ENCODE measurements around the gene DSTN.

DSTN gene

DNA sequence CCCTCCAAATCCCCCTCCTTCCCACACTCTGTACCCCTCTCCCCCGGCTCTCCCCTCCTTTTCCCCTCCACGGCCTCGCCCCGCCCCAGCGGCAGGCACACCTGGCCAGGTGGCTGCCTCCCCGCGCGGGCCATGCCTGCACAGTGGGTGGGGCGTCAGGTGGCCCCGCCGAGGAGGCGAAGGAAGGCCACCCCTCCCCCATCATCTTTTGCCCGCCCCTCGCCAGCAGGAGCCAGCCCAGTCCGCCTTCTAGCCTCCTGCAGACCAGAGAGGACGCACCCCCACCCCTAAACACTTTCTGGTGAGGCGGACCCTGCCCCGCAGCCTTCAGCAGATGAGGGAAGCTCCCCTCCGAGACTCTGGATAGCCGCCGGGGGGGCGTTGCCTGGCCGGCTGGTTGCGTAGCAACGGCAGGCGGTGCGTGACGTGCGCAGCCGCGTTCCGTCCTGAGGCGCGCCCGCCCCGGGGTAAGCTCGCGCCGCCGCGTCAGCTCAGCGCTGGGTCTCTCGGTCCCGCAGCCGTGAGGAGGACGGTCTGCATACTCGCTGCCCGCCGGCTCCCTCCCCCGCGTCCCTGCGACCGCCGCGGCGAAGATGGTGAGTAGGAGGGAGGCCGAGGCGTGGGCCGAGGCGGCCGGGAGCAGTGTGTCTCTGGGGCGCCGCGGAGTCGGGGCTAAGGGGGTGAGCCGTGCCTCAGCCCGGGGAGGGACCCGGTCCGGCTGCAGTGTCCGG, at the start of gene DSTN:
Gene DSTN (plus strand): TSS at position 460 of the 731 bp plus-strand sequence. CDS start 134 bp downstream, at position 594.
- TF ChIP-seq ZFP3 (CRISPR knock-in tag; IDR thresholded peaks at IDR 0.05): peak; percentile 55; the same call in 1 of the 2 replicates
- no peak for TF ChIP-seq ZFP30 (CRISPR knock-in tag; IDR thresholded peaks at IDR 0.05)
- peak; percentile 83 for ATAC-seq

DNA sequence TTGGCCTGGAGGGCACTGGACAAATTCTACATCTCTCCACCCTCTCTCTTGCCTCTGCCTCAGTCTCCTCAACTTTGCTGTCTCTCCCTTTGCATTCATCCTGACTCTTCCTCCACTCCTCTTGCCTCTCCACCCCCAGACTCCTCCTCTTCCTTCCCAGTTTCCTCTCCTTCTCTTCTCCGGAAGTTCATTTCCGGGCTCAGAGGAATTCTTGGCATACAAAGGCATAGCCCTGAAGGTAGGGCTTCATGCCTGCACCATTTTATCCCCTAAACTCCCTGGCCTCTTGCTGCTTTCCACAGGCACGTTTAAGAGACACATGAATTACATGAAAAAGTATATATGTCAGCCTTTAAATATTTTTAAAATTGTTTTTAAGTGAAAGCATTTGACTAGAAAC, 49.3 kb upstream of the DSTN start:
- TF ChIP-seq SNAI2 (CRISPR knock-in tag; IDR thresholded peaks at IDR 0.05) (no peak), ZNF565 (CRISPR knock-in tag; conservative IDR thresholded peaks at IDR 0.05; ENCODE audit: low read depth) (no peak), ZFP3 (CRISPR knock-in tag; IDR thresholded peaks at IDR 0.05) (no peak), ESRRG (CRISPR knock-in tag; IDR thresholded peaks at IDR 0.05) (no peak), ZNF70 (CRISPR knock-in tag; IDR thresholded peaks at IDR 0.05) (no peak), BACH2 (CRISPR knock-in tag; IDR thresholded peaks at IDR 0.05; ENCODE audit: borderline replicate concordance) (no peak), CSDC2 (CRISPR knock-in tag; IDR thresholded peaks at IDR 0.05) (no peak), ZC3H10 (CRISPR knock-in tag; IDR thresholded peaks at IDR 0.05) (no peak), ISL1 (CRISPR knock-in tag; IDR thresholded peaks at IDR 0.05) (no peak), RARB (CRISPR knock-in tag; IDR thresholded peaks at IDR 0.05) (no peak), PPARA (CRISPR knock-in tag; IDR thresholded peaks at IDR 0.05; ENCODE audit: borderline replicate concordance) (no peak), ZNF8 (CRISPR knock-in tag; IDR thresholded peaks at IDR 0.05) (no peak), TCF4 (CRISPR knock-in tag; IDR thresholded peaks at IDR 0.05; ENCODE audit: borderline replicate concordance) (no peak), TOX (CRISPR knock-in tag; IDR thresholded peaks at IDR 0.05; ENCODE audit: borderline replicate concordance) (no peak), ARNTL (CRISPR knock-in tag; IDR thresholded peaks at IDR 0.05; ENCODE audit: borderline replicate concordance, low read depth) (no peak), GLIS3 (CRISPR knock-in tag; IDR thresholded peaks at IDR 0.05) (no peak)
- TF ChIP-seq, protein P1, sequence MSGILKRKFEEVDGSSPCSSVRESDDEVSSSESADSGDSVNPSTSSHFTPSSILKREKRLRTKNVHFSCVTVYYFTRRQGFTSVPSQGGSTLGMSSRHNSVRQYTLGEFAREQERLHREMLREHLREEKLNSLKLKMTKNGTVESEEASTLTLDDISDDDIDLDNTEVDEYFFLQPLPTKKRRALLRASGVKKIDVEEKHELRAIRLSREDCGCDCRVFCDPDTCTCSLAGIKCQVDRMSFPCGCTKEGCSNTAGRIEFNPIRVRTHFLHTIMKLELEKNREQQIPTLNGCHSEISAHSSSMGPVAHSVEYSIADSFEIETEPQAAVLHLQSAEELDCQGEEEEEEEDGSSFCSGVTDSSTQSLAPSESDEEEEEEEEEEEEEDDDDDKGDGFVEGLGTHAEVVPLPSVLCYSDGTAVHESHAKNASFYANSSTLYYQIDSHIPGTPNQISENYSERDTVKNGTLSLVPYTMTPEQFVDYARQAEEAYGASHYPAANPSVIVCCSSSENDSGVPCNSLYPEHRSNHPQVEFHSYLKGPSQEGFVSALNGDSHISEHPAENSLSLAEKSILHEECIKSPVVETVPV (CRISPR knock-in tag; IDR thresholded peaks at IDR 0.05): no peak
- TF ChIP-seq, protein P2, sequence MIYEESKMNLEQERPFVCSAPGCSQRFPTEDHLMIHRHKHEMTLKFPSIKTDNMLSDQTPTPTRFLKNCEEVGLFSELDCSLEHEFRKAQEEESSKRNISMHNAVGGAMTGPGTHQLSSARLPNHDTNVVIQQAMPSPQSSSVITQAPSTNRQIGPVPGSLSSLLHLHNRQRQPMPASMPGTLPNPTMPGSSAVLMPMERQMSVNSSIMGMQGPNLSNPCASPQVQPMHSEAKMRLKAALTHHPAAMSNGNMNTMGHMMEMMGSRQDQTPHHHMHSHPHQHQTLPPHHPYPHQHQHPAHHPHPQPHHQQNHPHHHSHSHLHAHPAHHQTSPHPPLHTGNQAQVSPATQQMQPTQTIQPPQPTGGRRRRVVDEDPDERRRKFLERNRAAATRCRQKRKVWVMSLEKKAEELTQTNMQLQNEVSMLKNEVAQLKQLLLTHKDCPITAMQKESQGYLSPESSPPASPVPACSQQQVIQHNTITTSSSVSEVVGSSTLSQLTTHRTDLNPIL (CRISPR knock-in tag; IDR thresholded peaks at IDR 0.05; ENCODE audit: low read depth): no peak
- ATAC-seq: no peak

DNA sequence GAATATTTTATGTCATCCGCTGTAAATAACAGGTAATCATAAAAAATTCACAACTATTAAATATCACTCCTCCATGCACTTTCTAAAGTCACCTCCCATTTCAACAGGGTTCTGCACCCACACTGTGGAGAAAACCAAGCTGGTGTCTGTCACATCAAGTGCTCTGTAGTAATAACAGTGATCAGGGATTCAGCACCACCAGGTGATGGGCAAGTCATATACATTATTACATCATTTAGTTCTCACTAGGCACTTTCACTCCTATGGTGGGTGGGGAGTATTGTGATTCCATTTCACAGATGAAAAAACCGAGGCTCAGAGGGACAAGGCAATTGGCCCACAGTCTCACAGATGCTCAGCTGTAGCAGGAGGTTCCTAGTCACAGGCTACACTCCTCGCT, 47.3 kb upstream of the DSTN start:
- TF ChIP-seq GLIS3 (CRISPR knock-in tag; IDR thresholded peaks at IDR 0.05): no peak
- no peak for TF ChIP-seq BACH2 (CRISPR knock-in tag; IDR thresholded peaks at IDR 0.05; ENCODE audit: borderline replicate concordance)
- TF ChIP-seq, protein P3, sequence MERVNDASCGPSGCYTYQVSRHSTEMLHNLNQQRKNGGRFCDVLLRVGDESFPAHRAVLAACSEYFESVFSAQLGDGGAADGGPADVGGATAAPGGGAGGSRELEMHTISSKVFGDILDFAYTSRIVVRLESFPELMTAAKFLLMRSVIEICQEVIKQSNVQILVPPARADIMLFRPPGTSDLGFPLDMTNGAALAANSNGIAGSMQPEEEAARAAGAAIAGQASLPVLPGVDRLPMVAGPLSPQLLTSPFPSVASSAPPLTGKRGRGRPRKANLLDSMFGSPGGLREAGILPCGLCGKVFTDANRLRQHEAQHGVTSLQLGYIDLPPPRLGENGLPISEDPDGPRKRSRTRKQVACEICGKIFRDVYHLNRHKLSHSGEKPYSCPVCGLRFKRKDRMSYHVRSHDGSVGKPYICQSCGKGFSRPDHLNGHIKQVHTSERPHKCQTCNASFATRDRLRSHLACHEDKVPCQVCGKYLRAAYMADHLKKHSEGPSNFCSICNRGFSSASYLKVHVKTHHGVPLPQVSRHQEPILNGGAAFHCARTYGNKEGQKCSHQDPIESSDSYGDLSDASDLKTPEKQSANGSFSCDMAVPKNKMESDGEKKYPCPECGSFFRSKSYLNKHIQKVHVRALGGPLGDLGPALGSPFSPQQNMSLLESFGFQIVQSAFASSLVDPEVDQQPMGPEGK (CRISPR knock-in tag; IDR thresholded peaks at IDR 0.05; ENCODE audit: borderline replicate concordance): no peak
- TF ChIP-seq RARB (CRISPR knock-in tag; IDR thresholded peaks at IDR 0.05): no peak
- no peak for TF ChIP-seq TOX (CRISPR knock-in tag; IDR thresholded peaks at IDR 0.05; ENCODE audit: borderline replicate concordance)
- TF ChIP-seq TCF4 (CRISPR knock-in tag; IDR thresholded peaks at IDR 0.05; ENCODE audit: borderline replicate concordance): no peak
- TF ChIP-seq ARNTL (CRISPR knock-in tag; IDR thresholded peaks at IDR 0.05; ENCODE audit: borderline replicate concordance, low read depth): no peak
- no peak for TF ChIP-seq CSDC2 (CRISPR knock-in tag; IDR thresholded peaks at IDR 0.05)
- no peak for TF ChIP-seq ZC3H10 (CRISPR knock-in tag; IDR thresholded peaks at IDR 0.05)
- TF ChIP-seq, protein P4, sequence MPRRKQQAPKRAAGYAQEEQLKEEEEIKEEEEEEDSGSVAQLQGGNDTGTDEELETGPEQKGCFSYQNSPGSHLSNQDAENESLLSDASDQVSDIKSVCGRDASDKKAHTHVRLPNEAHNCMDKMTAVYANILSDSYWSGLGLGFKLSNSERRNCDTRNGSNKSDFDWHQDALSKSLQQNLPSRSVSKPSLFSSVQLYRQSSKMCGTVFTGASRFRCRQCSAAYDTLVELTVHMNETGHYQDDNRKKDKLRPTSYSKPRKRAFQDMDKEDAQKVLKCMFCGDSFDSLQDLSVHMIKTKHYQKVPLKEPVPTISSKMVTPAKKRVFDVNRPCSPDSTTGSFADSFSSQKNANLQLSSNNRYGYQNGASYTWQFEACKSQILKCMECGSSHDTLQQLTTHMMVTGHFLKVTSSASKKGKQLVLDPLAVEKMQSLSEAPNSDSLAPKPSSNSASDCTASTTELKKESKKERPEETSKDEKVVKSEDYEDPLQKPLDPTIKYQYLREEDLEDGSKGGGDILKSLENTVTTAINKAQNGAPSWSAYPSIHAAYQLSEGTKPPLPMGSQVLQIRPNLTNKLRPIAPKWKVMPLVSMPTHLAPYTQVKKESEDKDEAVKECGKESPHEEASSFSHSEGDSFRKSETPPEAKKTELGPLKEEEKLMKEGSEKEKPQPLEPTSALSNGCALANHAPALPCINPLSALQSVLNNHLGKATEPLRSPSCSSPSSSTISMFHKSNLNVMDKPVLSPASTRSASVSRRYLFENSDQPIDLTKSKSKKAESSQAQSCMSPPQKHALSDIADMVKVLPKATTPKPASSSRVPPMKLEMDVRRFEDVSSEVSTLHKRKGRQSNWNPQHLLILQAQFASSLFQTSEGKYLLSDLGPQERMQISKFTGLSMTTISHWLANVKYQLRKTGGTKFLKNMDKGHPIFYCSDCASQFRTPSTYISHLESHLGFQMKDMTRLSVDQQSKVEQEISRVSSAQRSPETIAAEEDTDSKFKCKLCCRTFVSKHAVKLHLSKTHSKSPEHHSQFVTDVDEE (CRISPR knock-in tag; IDR thresholded peaks at IDR 0.05): no peak
- TF ChIP-seq SNAI2 (CRISPR knock-in tag; IDR thresholded peaks at IDR 0.05): no peak
- no peak for TF ChIP-seq ZNF8 (CRISPR knock-in tag; IDR thresholded peaks at IDR 0.05)
- no peak for TF ChIP-seq ZNF565 (CRISPR knock-in tag; conservative IDR thresholded peaks at IDR 0.05; ENCODE audit: low read depth)
- no peak for TF ChIP-seq ISL1 (CRISPR knock-in tag; IDR thresholded peaks at IDR 0.05)
- no peak for TF ChIP-seq ESRRG (CRISPR knock-in tag; IDR thresholded peaks at IDR 0.05)
- no peak for TF ChIP-seq ZFP30 (CRISPR knock-in tag; IDR thresholded peaks at IDR 0.05)
- no peak for ATAC-seq
